K562 (cell line): ENCODE measurements around the gene RNF121. TPM values are rescaled to one million over a fixed set of nuclear protein-coding genes. Genes with fewer than 3 reads are reported as not detected.

Experiments
- CBX8 ChIP-seq: fragments of 200-600 bp; sonication (generic); IDR thresholded peaks from 2 replicates; pipeline ENCODE4 v1.6.1; 2012; ENCODE audit warnings: borderline replicate concordance, mixed run types, low read depth, mild to moderate bottlenecking, moderate library complexity, mixed read lengths, low read length, control low read depth, inconsistent platforms; ENCODE audit not compliant: poor library complexity, severe bottlenecking; ENCODE audit errors: extremely low read depth
- CCNT2 ChIP-seq: IDR thresholded peaks from 2 replicates; pipeline ENCODE4 v1.6.1; 2011; ENCODE audit warnings: borderline replicate concordance, low read depth, mild to moderate bottlenecking, moderate library complexity, mixed read lengths, low read length; ENCODE audit not compliant: insufficient read length; ENCODE audit errors: extremely low read depth
- E4F1 ChIP-seq: fragments of 250-450 bp; sonication (Bioruptor Pico); IDR thresholded peaks from 2 replicates; pipeline ENCODE4 v1.5.0; 2021; ENCODE audit warnings: mild to moderate bottlenecking, borderline replicate concordance
- ESRRA ChIP-seq: fragments of 450-650 bp; IDR thresholded peaks from 2 replicates; pipeline ENCODE4 v1.6.1; 2014; ENCODE audit warnings: low read depth, mild to moderate bottlenecking, moderate library complexity, borderline replicate concordance
- ETV5 ChIP-seq: sonication (generic); formaldehyde crosslinking; IDR thresholded peaks from 2 replicates; pipeline ENCODE4 v1.4.0; 2020; ENCODE audit warnings: low read depth, mild to moderate bottlenecking, missing genetic modification reagents
- HNRNPUL1 ChIP-seq: fragments of 200-400 bp; formaldehyde crosslinking; IDR thresholded peaks from 2 replicates; pipeline ENCODE4 v1.6.1; 2017; ENCODE audit warnings: low read length
- MYNN ChIP-seq, 2 experiments: sonication (generic); formaldehyde crosslinking in 1 of 2; IDR thresholded peaks; 2 replicates each; pipeline versions ENCODE4 v1.5.0 to v1.6.1; 2016 to 2020; ENCODE audit warnings: antibody characterized with exemption in 1 of 2, missing genetic modification reagents in 1 of 2
- NR4A1 ChIP-seq, 2 experiments: fragments of 250-450 bp in 1 of 2; fragments of 450-650 bp in 1 of 2; sonication (Bioruptor Pico) in 1 of 2; IDR thresholded peaks; 2 replicates each; pipeline versions ENCODE4 v1.4.0 to v1.6.1; 2016 to 2020; ENCODE audit warnings: mild to moderate bottlenecking in 2 of 2, missing compliant biosample characterization in 1 of 2, missing genetic modification characterization in 1 of 2, moderate library complexity in 1 of 2
- POLR2B ChIP-seq: fragments of 450-650 bp; IDR thresholded peaks from 2 replicates; pipeline ENCODE4 v1.6.1; 2018; ENCODE audit warnings: low read depth; ENCODE audit not compliant: partially characterized antibody
- RBM15 ChIP-seq: fragments of 200-400 bp; formaldehyde crosslinking; IDR thresholded peaks from 2 replicates; pipeline ENCODE4 v1.6.1; 2018; ENCODE audit warnings: mild to moderate bottlenecking, low read length, moderate library complexity; ENCODE audit not compliant: insufficient read depth
- RFX5 ChIP-seq: IDR thresholded peaks from 2 replicates; pipeline ENCODE4 v1.6.1; 2011; ENCODE audit warnings: low read depth, mild to moderate bottlenecking, improper control_type of control experiment, low read length
- TAL1 ChIP-seq: fragments of 450-650 bp; IDR thresholded peaks from 2 replicates; pipeline ENCODE4 v1.6.1; 2016; ENCODE audit warnings: mild to moderate bottlenecking
- TRIM28 ChIP-seq: fragments of 450-650 bp; IDR thresholded peaks from 2 replicates; pipeline ENCODE4 v1.6.1; 2017
- XRCC4 ChIP-seq: IDR thresholded peaks from one replicate; pipeline ENCODE4 v1.6.1; 2011; ENCODE audit not compliant: insufficient read depth, insufficient read length; ENCODE audit errors: extremely low read depth
- ZEB2 ChIP-seq: fragments of 450-650 bp; IDR thresholded peaks from 2 replicates; pipeline ENCODE4 v1.6.1; 2016
- ZKSCAN8 ChIP-seq: fragments of 200-800 bp; sonication (Bioruptor generic); IDR thresholded peaks from 2 replicates; pipeline ENCODE4 v1.6.1; 2016; ENCODE audit warnings: missing genetic modification characterization, missing compliant biosample characterization
- polyA plus RNA-seq, 8 experiments: library from polyadenylated mRNA; depleted of rRNA in 4 of 8; stranded (reverse) in 5 of 8; unstranded in 3 of 8; fragments of >200 nt; fragmentation: Nextera tagmentation in 2 of 8; fragmentation: Illumina TruSeq in 1 of 8; extraction: Ambion mirVana in 2 of 8; extraction: Trizol in 1 of 8; gene quantifications; 2 replicates each; pipeline versions ENCODE4 v1.2.1 to v1.2.3, GENCODE V29; 2011 to 2014; ENCODE audit warnings: inconsistent platforms in 1 of 8, missing spikeins in 1 of 8
- total RNA-seq, 7 experiments: library from RNA; depleted of rRNA in 6 of 7; stranded (reverse); fragments of >200 nt in 6 of 7; fragmentation: Illumina TruSeq in 2 of 7; extraction: Trizol in 2 of 7; gene quantifications; 2 replicates each; pipeline versions ENCODE4 v1.2.1 to v1.2.3, GENCODE V29; 2011 to 2021; ENCODE audit warnings: low replicate concordance in 1 of 7
- TF ChIP-seq, protein P1 (sequence below), 3 experiments: fragments of 200-800 bp in 1 of 3; fragments of 250-450 bp in 1 of 3; fragments of 450-650 bp in 1 of 3; sonication (Bioruptor Pico) in 1 of 3; sonication (Bioruptor generic) in 1 of 3; formaldehyde crosslinking in 1 of 3; IDR thresholded peaks; 2 replicates each; pipeline versions ENCODE4 v1.6.1 to v1.8.0; 2016 to 2022; ENCODE audit warnings: mild to moderate bottlenecking in 2 of 3, missing genetic modification characterization in 2 of 3, missing compliant biosample characterization in 1 of 3, moderate library complexity in 1 of 3
- TF ChIP-seq, protein P2 (sequence below), 2 experiments: IDR thresholded peaks; 2 replicates each; pipeline ENCODE4 v1.6.1; 2012; ENCODE audit warnings: improper control_type of control experiment in 2 of 2, low read depth in 2 of 2, low read length in 2 of 2, borderline replicate concordance in 1 of 2

RNF121 gene
- total and polyA plus RNA-seq, 9 of the 15 experiments (the other 6 are each of a cell fraction or from before 2014, with no cell fraction given): 8.0 to 63.4 (median 20.5) TPM

DNA sequence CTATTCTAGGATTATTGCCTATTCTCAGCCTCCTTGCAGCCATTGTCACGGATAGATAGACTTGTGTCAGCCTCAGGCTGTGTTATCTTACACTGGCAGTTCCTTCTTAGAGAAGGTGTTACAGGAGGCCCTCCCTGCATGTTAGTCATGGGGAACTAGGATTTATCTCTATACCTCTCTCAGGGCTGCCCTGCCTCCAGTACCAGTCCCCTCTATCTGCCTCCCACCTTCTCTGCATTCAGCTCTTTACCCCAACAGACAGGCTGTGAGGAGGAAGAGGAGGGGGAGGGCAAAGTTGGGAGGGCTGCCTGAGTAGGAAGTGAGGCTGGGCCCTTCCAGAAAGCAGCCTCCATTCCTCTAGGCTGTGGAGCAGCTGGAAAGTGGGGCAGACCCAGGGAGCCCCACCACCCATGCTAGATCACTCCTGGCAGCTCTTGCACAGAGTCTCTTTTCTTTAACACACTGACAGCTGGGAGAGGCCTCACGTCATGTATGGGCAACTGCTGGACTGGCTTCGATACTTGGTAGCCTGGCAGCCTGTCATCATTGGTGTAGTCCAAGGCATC lies 67.0 kb downstream of the RNF121 start (continued):
- no peak for TF ChIP-seq ESRRA
- peak; percentile 86; the same call in 1 of the 2 replicates for TF ChIP-seq MYNN (IDR thresholded peaks at IDR 0.05)
- no peak for TF ChIP-seq MYNN (CRISPR knock-in tag; IDR thresholded peaks at IDR 0.05)
- peak; percentile 75; the same call in 1 of the 2 replicates for TF ChIP-seq ZEB2
- TF ChIP-seq CBX8: no peak
- TF ChIP-seq ETV5 (CRISPR knock-in tag): no peak
- TF ChIP-seq, protein P1, sequence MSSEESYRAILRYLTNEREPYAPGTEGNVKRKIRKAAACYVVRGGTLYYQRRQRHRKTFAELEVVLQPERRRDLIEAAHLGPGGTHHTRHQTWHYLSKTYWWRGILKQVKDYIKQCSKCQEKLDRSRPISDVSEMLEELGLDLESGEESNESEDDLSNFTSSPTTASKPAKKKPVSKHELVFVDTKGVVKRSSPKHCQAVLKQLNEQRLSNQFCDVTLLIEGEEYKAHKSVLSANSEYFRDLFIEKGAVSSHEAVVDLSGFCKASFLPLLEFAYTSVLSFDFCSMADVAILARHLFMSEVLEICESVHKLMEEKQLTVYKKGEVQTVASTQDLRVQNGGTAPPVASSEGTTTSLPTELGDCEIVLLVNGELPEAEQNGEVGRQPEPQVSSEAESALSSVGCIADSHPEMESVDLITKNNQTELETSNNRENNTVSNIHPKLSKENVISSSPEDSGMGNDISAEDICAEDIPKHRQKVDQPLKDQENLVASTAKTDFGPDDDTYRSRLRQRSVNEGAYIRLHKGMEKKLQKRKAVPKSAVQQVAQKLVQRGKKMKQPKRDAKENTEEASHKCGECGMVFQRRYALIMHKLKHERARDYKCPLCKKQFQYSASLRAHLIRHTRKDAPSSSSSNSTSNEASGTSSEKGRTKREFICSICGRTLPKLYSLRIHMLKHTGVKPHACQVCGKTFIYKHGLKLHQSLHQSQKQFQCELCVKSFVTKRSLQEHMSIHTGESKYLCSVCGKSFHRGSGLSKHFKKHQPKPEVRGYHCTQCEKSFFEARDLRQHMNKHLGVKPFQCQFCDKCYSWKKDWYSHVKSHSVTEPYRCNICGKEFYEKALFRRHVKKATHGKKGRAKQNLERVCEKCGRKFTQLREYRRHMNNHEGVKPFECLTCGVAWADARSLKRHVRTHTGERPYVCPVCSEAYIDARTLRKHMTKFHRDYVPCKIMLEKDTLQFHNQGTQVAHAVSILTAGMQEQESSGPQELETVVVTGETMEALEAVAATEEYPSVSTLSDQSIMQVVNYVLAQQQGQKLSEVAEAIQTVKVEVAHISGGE (CRISPR knock-in tag; IDR thresholded peaks at IDR 0.05): peak in 1 of 3 experiments; percentile 54; a peak in 2 of 6 replicates
- TF ChIP-seq RFX5: no peak
- TF ChIP-seq TRIM28: peak; percentile 85; the same call in 1 of the 2 replicates
- TF ChIP-seq RBM15: no peak
- no peak for TF ChIP-seq NR4A1 (CRISPR knock-in tag; IDR thresholded peaks at IDR 0.05)
- no peak for TF ChIP-seq NR4A1 (tag; IDR thresholded peaks at IDR 0.05)
- TF ChIP-seq CCNT2: peak; percentile 53
- TF ChIP-seq E4F1: no peak
- no peak for TF ChIP-seq ZKSCAN8 (CRISPR knock-in tag)
- no peak for TF ChIP-seq POLR2B
- peak; percentile 95 for TF ChIP-seq TAL1
- TF ChIP-seq XRCC4: no peak
- 0 out of 2 replicates have a peak, but pooled peaks have one; percentile 4 for TF ChIP-seq HNRNPUL1
- TF ChIP-seq, protein P2, sequence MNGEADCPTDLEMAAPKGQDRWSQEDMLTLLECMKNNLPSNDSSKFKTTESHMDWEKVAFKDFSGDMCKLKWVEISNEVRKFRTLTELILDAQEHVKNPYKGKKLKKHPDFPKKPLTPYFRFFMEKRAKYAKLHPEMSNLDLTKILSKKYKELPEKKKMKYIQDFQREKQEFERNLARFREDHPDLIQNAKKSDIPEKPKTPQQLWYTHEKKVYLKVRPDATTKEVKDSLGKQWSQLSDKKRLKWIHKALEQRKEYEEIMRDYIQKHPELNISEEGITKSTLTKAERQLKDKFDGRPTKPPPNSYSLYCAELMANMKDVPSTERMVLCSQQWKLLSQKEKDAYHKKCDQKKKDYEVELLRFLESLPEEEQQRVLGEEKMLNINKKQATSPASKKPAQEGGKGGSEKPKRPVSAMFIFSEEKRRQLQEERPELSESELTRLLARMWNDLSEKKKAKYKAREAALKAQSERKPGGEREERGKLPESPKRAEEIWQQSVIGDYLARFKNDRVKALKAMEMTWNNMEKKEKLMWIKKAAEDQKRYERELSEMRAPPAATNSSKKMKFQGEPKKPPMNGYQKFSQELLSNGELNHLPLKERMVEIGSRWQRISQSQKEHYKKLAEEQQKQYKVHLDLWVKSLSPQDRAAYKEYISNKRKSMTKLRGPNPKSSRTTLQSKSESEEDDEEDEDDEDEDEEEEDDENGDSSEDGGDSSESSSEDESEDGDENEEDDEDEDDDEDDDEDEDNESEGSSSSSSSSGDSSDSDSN (IDR thresholded peaks at IDR 0.05; ENCODE audit: borderline replicate concordance in 1 of 2, low read depth in 2 of 2, low read length in 2 of 2): 0 out of 4 replicates have a peak, but pooled peaks of 1 of the 2 experiments have one; percentile 64
